ENCODE data around the gene MRGPRE.

DNA sequence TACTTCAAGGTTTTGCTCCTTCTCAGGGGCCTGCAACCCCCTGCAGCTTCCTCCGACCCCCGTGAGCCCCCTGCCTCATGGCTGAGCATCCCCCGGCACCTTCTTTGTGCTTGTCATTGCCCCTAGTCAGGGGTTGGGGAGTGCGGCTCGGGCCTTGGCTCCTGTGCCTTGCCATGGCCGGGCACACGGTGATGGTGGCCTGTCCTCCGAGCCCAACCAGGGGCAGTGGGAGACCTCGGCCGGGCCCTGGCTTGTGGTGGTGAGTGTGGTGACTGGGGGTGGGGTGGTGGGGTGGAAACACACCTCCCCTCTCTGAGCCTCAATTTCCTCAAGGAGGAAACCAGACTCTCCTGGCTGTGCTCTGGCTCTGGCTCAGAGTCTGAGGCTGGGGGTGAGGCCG lies 12.1 kb downstream of the MRGPRE start:
- TF ChIP-seq, protein P1, sequence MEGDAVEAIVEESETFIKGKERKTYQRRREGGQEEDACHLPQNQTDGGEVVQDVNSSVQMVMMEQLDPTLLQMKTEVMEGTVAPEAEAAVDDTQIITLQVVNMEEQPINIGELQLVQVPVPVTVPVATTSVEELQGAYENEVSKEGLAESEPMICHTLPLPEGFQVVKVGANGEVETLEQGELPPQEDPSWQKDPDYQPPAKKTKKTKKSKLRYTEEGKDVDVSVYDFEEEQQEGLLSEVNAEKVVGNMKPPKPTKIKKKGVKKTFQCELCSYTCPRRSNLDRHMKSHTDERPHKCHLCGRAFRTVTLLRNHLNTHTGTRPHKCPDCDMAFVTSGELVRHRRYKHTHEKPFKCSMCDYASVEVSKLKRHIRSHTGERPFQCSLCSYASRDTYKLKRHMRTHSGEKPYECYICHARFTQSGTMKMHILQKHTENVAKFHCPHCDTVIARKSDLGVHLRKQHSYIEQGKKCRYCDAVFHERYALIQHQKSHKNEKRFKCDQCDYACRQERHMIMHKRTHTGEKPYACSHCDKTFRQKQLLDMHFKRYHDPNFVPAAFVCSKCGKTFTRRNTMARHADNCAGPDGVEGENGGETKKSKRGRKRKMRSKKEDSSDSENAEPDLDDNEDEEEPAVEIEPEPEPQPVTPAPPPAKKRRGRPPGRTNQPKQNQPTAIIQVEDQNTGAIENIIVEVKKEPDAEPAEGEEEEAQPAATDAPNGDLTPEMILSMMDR (IDR thresholded peaks at IDR 0.05 in 8 of 11, conservative IDR thresholded peaks at IDR 0.05 in 3 of 11) = no peak
- no peak for TF ChIP-seq POLR2AphosphoS5 (IDR thresholded peaks at IDR 0.05)

Measured in spleen (tissue), 7 donors.